Fibroblast of villous mesenchyme (primary cell): ENCODE measurements around the gene METTL18. TPM values are rescaled to one million over a fixed set of nuclear protein-coding genes. Genes with fewer than 3 reads are reported as not detected.

ENCODE experiments used
- DNase-seq: peaks from one replicate; pipeline ENCODE4 v3.0.0-alpha.2; 2010; ENCODE audit warnings: low read depth
- H3K4me3 ChIP-seq: 2 replicates; pipeline ENCODE4 v1.5.1; 2011; ENCODE audit warnings: low read depth, mild to moderate bottlenecking, low read length
- CTCF ChIP-seq: IDR thresholded peaks from 2 replicates; pipeline ENCODE4 v1.5.1; 2012; ENCODE audit warnings: low read depth, mild to moderate bottlenecking, low read length; ENCODE audit not compliant: insufficient read depth
- total RNA-seq: library from RNA; depleted of rRNA; stranded (reverse); fragments of >200 nt; gene quantifications from 2 replicates; pipeline ENCODE4 v1.2.3, GENCODE V29; 2012

Gene METTL18
- 5.5 and 6.5 TPM in 2 replicates for total RNA-seq

- H3K4me3 ChIP-seq = peak within 1 kb of the TSS; percentile 76
- DNase-seq = peak; percentile 95
- no peak for TF ChIP-seq CTCF
These were observed at the start of gene METTL18 for GRCh38 chr1:169794530-169795416. Gene METTL18 (minus strand): TSS chr1:169794907. CDS start chr1:169793695, 1,212 bp downstream.

GRCh38 chr1:169838942-169839341 is 44.2 kb upstream of the METTL18 start:
- no peak for DNase-seq
- no peak for TF ChIP-seq CTCF
- H3K4me3 ChIP-seq = no peak overlapping the region

- no peak for DNase-seq
- H3K4me3 ChIP-seq = no peak overlapping the region
- no peak for TF ChIP-seq CTCF
These were observed 41.5 kb upstream of the METTL18 start for GRCh38 chr1:169836198-169836597.

GRCh38 chr1:169835647-169836046 is 40.9 kb upstream of the METTL18 start:
- no peak overlapping the region for H3K4me3 ChIP-seq
- no peak for DNase-seq
- TF ChIP-seq CTCF = no peak

GRCh38 chr1:169834869-169835268 is 40.2 kb upstream of the METTL18 start:
- DNase-seq = no peak
- TF ChIP-seq CTCF = no peak
- no peak overlapping the region for H3K4me3 ChIP-seq

GRCh38 chr1:169833179-169833901 is 38.6 kb upstream of the METTL18 start:
- TF ChIP-seq CTCF = no peak
- no peak for DNase-seq
- no peak overlapping the region for H3K4me3 ChIP-seq
